GM12878 (cell line): ENCODE results near the gene CATSPER3. TPM values are rescaled to one million over a fixed set of nuclear protein-coding genes. Genes with fewer than 3 reads are reported as not detected.

ENCODE experiments used
- ATAC-seq: fragments of 200-7000 bp; cut with Tn5 transposase; 3 replicates; pipeline ENCODE4 v1.9.1; 2020; ENCODE audit warnings: mild to moderate bottlenecking, moderate library complexity
- BruUV-seq: library from RNA; stranded (reverse); fragments of 400-500 nt; replicated peaks from 2 replicates; lab custom pipeline; 2021; lab: Mats Ljungman, UMichigan
- CTCF ChIA-PET: fragments of 300-600 bp; sonication (Branson Sonifier 250); formaldehyde crosslinking; extraction: SDS; loops from one replicate; lab custom pipeline; 2021; ENCODE audit warnings: inconsistent platforms; lab: Yijun Ruan, JAX
- POLR2A ChIA-PET: fragments of 350-600 bp; formaldehyde crosslinking; extraction: SDS; loops from one replicate; lab custom pipeline; 2021; ENCODE audit warnings: inconsistent platforms; lab: Charles Lee
- RAD21 ChIA-PET: fragments of 300-600 bp; sonication (Branson Sonifier 250); formaldehyde crosslinking; loops from one replicate; lab custom pipeline; 2023; ENCODE audit warnings: antibody characterized with exemption; ENCODE audit not compliant: unreplicated experiment; lab: Charles Lee
- SMC1A ChIA-PET: fragments of 300-600 bp; sonication (Branson Sonifier 250); formaldehyde crosslinking; loops from one replicate; lab custom pipeline; 2023; ENCODE audit not compliant: unreplicated experiment, uncharacterized antibody; lab: Charles Lee
- DNase-seq: peaks from one replicate; pipeline ENCODE4 v3.0.0-alpha.2; 2011; ENCODE audit warnings: low read depth, low spot score
- FAIRE-seq: peaks from 3 replicates; lab custom pipeline; 2011; peaks lifted over from hg19 to GRCh38; lab: Jason Lieb, UNC
- H2AFZ ChIP-seq: 2 replicates; pipeline ENCODE4 v1.6.0; 2011; ENCODE audit warnings: low read depth, low read length, control low read depth; ENCODE audit not compliant: control insufficient read depth
- H3K27ac ChIP-seq: 2 replicates; pipeline ENCODE4 v1.5.1; 2011; ENCODE audit warnings: control low read depth; ENCODE audit not compliant: control insufficient read depth, insufficient read depth
- H3K27me3 ChIP-seq, 2 experiments: replicated peaks in 1 of 2; 2 replicates each; pipeline versions ENCODE4 v1.6.0 to v1.6.1; 2011; ENCODE audit warnings: low read length in 1 of 2; ENCODE audit not compliant: control insufficient read depth in 2 of 2, insufficient read depth in 2 of 2
- H3K36me3 ChIP-seq, 2 experiments: 2 replicates each; pipeline ENCODE4 v1.5.1; 2011; ENCODE audit warnings: low read length in 1 of 2; ENCODE audit not compliant: control insufficient read depth in 2 of 2, insufficient read depth in 2 of 2
- H3K4me1 ChIP-seq: 2 replicates; pipeline ENCODE4 v1.6.1; 2011; ENCODE audit warnings: mild to moderate bottlenecking, low read length, moderate library complexity, mixed read lengths; ENCODE audit not compliant: control insufficient read depth, insufficient read depth
- H3K4me2 ChIP-seq: 2 replicates; pipeline ENCODE4 v1.6.0; 2011; ENCODE audit warnings: control low read depth; ENCODE audit not compliant: control insufficient read depth, insufficient read depth
- H3K4me3 ChIP-seq: fragments of 200-600 bp; sonication (generic); 2 replicates; pipeline ENCODE4 v1.5.1; 2016
- H3K79me2 ChIP-seq: 2 replicates; pipeline ENCODE4 v1.6.0; 2011; ENCODE audit warnings: low read length; ENCODE audit not compliant: control insufficient read depth, insufficient read depth
- H3K9ac ChIP-seq: 2 replicates; pipeline ENCODE4 v1.8.0; 2011; ENCODE audit warnings: low read length, control low read depth, mixed read lengths; ENCODE audit not compliant: control insufficient read depth, insufficient read depth
- H3K9me3 ChIP-seq: replicated peaks from 3 replicates; pipeline ENCODE4 v1.5.1; 2011; ENCODE audit warnings: mild to moderate bottlenecking, low read length; ENCODE audit not compliant: control insufficient read depth, insufficient read depth
- H4K20me1 ChIP-seq: 2 replicates; pipeline ENCODE4 v1.6.0; 2011; ENCODE audit not compliant: control insufficient read depth, insufficient read depth
- NR2C2 ChIP-seq: IDR thresholded peaks from 2 replicates; pipeline ENCODE4 v1.6.1; 2011; ENCODE audit warnings: borderline replicate concordance, low read depth; ENCODE audit not compliant: control insufficient read depth, insufficient read length
- TBL1XR1 ChIP-seq: IDR thresholded peaks from 2 replicates; pipeline ENCODE4 v1.6.1; 2012; ENCODE audit warnings: low read depth, low read length, improper control_type of control experiment
- ZNF384 ChIP-seq: IDR thresholded peaks from 2 replicates; pipeline ENCODE4 v1.6.1; 2012; ENCODE audit warnings: low read depth, mild to moderate bottlenecking, low read length, improper control_type of control experiment, borderline replicate concordance
- WGBS: methylation state at CpG from one replicate; pipeline ENCODE4 v1.1.6; 2016; ENCODE audit warnings: low lambda C conversion rate; ENCODE audit not compliant: insufficient replicate concordance, insufficient coverage; ENCODE audit errors: missing lambda C conversion rate; 5-methylcytosine and 5-hydroxymethylcytosine counted together
- in situ Hi-C: fragments of 300-500 bp; cut with MboI; formaldehyde crosslinking; loops from 9 replicates; pipeline ENCODE4 v1.14.3; 2018; ENCODE audit warnings: mixed read lengths
- intact Hi-C: fragments of 100-400 bp; cut with micrococcal nuclease; formaldehyde crosslinking; loops from one replicate; pipeline ENCODE4 v1.14.2; 2022; ENCODE audit not compliant: unreplicated experiment
- polyA plus RNA-seq, 11 experiments: library from polyadenylated mRNA; depleted of rRNA in 4 of 11; unstranded in 6 of 11; stranded (reverse) in 5 of 11; fragments of >200 nt; fragmentation: Nextera tagmentation in 4 of 11; fragmentation: Illumina TruSeq in 1 of 11; extraction: Ambion mirVana in 4 of 11; extraction: Trizol in 1 of 11; gene quantifications; 1 replicate in 1 of 11; 2 replicates in 10 of 11; pipeline versions ENCODE4 v1.2.1 to v1.2.3, GENCODE V29; 2011 to 2016; ENCODE audit warnings: inconsistent platforms in 2 of 11, missing spikeins in 2 of 11, low read depth in 1 of 11
- total RNA-seq, 4 experiments: library from RNA; depleted of rRNA in 3 of 4; stranded (reverse); fragments of >200 nt in 3 of 4; fragmentation: Illumina TruSeq in 1 of 4; extraction: Trizol in 1 of 4; gene quantifications; 2 replicates each; pipeline versions ENCODE4 v1.2.1 to v1.2.3, GENCODE V29; 2013 to 2021
- TF ChIP-seq, protein P1 (sequence below): fragments of 450-650 bp; formaldehyde crosslinking; IDR thresholded peaks from 2 replicates; pipeline ENCODE4 v1.4.0; 2022; ENCODE audit warnings: mild to moderate bottlenecking, moderate library complexity
- TF ChIP-seq, protein P2 (sequence below): IDR thresholded peaks from 2 replicates; pipeline ENCODE4 v1.6.1; 2011; ENCODE audit warnings: low read depth, mild to moderate bottlenecking, low read length, moderate library complexity, borderline replicate concordance; ENCODE audit errors: extremely low read depth
- TF ChIP-seq, protein P3 (sequence below): IDR thresholded peaks from 2 replicates; pipeline ENCODE4 v1.6.1; 2012; ENCODE audit warnings: low read length, inconsistent platforms

The CATSPER3 gene
- total and polyA plus RNA-seq, 10 of the 15 experiments (the other 5 are each of a cell fraction or from before 2014, with no cell fraction given): 0.06 to 0.38 (median 0.13) TPM; not detected in 4

DNA sequence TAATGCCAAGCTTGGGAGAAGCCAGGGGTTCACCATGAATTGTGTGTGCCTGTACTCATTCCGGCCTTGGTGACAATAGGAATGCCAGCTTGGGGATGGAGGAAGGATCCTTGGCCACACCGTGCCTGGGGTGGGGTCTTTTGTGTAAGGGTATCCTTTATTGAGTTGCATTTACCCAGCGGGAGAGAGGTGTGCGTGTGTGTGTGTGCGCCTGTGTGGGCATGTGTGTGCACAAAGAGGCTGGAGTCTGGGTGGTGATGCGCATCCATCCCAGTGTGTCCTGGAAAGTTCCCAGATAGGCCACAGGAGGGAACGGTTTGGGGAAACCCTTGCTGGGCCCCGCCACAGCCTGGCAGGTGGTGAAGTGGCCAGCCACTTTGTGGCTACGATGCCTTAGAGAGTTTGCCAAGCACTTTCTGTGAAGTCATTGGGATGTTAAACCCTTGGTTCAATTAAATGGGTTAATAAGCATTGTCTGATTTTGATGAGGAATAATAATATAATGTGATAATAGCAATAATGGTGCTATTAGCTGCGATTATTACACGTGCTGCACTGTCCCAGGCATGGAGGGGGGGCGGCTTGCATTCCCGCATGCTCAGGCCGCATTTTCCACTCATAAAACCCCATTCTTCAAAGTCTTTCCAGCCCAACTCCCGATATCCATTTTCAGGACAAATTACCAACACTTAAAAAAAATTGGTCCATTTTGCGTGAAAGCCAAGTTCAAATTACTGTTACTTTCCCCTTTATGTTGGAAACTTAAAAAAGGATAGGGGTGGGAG is 52.6 kb downstream of the CATSPER3 start:
- H3K36me3 ChIP-seq: no peaks in the 10 kb centered on the region
- H3K9me3 ChIP-seq: no peaks in the 10 kb centered on the region
- TF ChIP-seq TBL1XR1 (no peak), NR2C2 (no peak), ZNF384 (no peak)
- TF ChIP-seq, protein P1, sequence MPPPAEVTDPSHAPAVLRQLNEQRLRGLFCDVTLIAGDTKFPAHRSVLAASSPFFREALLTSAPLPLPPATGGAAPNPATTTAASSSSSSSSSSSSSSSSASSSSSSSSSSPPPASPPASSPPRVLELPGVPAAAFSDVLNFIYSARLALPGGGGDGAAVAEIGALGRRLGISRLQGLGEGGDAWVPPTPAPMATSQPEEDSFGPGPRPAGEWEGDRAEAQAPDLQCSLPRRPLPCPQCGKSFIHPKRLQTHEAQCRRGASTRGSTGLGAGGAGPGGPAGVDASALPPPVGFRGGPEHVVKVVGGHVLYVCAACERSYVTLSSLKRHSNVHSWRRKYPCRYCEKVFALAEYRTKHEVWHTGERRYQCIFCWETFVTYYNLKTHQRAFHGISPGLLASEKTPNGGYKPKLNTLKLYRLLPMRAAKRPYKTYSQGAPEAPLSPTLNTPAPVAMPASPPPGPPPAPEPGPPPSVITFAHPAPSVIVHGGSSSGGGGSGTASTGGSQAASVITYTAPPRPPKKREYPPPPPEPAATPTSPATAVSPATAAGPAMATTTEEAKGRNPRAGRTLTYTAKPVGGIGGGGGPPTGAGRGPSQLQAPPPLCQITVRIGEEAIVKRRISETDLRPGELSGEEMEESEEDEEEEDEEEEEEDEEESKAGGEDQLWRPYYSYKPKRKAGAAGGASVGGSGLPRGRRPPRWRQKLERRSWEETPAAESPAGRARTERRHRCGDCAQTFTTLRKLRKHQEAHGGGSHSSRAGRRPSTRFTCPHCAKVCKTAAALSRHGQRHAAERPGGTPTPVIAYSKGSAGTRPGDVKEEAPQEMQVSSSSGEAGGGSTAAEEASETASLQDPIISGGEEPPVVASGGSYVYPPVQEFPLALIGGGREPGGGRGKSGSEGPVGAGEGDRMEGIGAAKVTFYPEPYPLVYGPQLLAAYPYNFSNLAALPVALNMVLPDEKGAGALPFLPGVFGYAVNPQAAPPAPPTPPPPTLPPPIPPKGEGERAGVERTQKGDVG (CRISPR knock-in tag): no peak
- TF ChIP-seq, protein P2, sequence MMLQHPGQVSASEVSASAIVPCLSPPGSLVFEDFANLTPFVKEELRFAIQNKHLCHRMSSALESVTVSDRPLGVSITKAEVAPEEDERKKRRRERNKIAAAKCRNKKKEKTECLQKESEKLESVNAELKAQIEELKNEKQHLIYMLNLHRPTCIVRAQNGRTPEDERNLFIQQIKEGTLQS: no peak
- TF ChIP-seq, protein P3, sequence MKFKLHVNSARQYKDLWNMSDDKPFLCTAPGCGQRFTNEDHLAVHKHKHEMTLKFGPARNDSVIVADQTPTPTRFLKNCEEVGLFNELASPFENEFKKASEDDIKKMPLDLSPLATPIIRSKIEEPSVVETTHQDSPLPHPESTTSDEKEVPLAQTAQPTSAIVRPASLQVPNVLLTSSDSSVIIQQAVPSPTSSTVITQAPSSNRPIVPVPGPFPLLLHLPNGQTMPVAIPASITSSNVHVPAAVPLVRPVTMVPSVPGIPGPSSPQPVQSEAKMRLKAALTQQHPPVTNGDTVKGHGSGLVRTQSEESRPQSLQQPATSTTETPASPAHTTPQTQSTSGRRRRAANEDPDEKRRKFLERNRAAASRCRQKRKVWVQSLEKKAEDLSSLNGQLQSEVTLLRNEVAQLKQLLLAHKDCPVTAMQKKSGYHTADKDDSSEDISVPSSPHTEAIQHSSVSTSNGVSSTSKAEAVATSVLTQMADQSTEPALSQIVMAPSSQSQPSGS: no peak
- no peak overlapping the region for H3K27ac ChIP-seq
- ATAC-seq: no peak
- no peaks in the 10 kb centered on the region for H3K27me3 ChIP-seq
- no peak overlapping the region for H2AFZ ChIP-seq
- H3K4me3 ChIP-seq: no peak overlapping the region
- in situ Hi-C loops: no loop called here
- intact Hi-C loops: no loop called here
- no peak overlapping the region for H3K9ac ChIP-seq
- SMC1A ChIA-PET: no interaction called here
- DNase-seq: no peak
- H3K4me1 ChIP-seq: no peaks in the 10 kb centered on the region
- 60% methylated on average over 16 of the region's 16 CpGs for WGBS
- H4K20me1 ChIP-seq: no peaks in the 10 kb centered on the region
- no peak for FAIRE-seq
- POLR2A ChIA-PET: no interaction called here
- BruUV-seq: no TSS peak
- H3K79me2 ChIP-seq: no peaks in the 10 kb centered on the region
- CTCF ChIA-PET: no interaction called here
- no peak overlapping the region for H3K4me2 ChIP-seq
- RAD21 ChIA-PET: no interaction called here
